Erythroblast (primary cell): Measurements from ENCODE around the gene TMEM86B.

Experiments used
- GATA1 ChIP-seq: IDR thresholded peaks from 2 replicates; pipeline ENCODE4 v1.6.1; 2011; ENCODE audit warnings: low read depth, mild to moderate bottlenecking, control low read depth, low read length, moderate library complexity
- POLR2A ChIP-seq: IDR thresholded peaks from 2 replicates; pipeline ENCODE4 v1.6.1; 2011; ENCODE audit warnings: mild to moderate bottlenecking, low read length

- TF ChIP-seq POLR2A: no peak
- TF ChIP-seq GATA1: no peak
Measured at GRCh38 chr19:55257461-55258420, 29.2 kb upstream of the TMEM86B start.
